ENCODE results near the gene CD180.

CD180 gene

DNA sequence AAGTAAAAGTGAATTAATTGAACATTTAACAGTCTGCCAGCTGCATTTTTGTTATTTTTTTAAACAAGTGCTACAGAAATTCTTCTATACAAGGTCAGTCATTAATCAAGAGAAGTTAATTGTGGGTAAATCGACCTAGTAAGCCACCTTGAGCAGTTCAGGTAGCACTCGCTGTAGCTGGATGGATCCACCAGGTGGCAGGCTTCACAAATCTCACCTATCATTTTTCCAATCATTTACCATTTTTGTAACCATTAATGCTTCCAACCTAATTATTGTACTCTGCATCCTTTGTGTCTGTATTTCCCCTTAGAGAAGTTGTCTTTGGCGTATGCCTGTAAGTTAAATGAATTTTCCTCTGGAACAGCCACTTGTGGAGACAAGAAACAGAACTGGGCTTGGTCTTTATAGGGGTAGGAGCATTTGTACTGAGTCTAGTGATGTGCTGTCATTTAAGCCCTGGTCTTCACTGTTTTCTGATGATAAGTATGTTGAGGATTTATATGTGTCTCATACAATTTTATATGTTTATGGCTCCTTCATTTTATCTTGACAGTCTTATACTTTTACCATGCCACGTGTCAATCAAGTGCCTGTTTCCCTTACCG, 39.5 kb downstream of the CD180 start:
- peak; percentile 48 for DNase-seq

DNA sequence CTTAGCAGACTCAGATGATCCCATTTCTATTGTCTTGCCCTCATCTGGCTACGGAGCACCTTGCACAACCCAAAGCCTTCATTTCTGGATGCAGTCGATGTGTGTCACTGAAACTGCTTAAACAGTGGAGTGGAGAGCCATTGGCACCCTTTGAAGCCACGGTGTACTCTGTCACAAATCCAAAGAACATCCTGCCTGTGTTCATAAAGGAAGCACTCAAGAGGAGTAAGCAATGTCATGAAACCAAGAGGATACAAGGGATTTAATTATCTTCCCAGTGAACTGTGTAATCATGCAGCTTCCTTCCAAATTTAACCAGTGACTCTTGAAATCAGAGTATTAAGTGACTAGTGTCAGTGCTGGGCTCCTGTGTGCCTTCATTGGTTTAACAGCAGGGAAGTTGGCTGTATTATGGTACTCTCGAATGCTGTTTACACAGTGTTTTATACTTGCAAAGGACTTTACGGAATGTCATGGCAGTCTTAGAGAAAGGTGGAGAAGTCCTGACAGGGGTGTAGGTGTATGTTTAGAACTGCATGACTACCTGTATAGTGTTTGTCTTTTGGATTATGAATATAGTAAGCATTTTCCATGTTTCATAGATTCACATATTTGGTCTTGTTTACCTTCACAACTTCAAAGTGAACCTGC, 41.9 kb downstream of the CD180 start:
- DNase-seq = no peak

DNA sequence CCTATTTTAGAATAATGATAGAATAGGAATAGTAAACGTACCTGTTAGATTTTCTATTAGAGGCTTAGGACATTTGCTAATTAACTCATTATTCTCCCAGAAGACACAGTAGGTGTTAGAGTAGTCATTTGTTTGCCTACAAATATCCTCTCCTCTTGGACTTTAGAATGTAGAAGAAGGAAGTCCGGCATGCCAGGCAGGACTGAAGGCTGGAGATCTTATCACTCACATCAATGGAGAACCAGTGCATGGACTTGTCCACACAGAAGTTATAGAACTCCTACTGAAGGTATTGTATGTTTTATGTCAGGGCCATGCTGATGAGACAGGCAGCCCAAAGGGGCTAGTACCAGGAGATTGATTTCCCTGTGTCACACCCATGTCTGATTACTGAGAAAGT, 43.3 kb downstream of the CD180 start:
- no peak for DNase-seq

DNA sequence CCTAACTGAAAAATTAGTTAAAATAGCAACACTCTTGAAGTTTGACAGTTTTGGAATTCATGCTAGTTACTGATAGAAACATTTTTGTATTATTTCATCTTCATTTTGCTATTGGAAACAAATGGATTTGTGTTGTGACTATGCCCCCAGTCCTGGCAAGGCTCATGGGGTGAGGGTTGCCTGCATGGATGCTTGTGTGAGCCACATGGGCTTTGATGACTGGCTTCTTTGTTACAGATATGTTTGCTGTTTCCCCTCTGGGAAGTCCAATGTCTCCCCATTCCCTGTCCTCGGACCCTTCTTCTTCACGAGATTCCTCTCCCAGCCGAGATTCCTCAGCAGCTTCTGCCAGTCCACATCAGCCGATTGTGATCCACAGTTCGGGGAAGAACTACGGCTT, 44.2 kb downstream of the CD180 start:
- no peak for DNase-seq

DNA sequence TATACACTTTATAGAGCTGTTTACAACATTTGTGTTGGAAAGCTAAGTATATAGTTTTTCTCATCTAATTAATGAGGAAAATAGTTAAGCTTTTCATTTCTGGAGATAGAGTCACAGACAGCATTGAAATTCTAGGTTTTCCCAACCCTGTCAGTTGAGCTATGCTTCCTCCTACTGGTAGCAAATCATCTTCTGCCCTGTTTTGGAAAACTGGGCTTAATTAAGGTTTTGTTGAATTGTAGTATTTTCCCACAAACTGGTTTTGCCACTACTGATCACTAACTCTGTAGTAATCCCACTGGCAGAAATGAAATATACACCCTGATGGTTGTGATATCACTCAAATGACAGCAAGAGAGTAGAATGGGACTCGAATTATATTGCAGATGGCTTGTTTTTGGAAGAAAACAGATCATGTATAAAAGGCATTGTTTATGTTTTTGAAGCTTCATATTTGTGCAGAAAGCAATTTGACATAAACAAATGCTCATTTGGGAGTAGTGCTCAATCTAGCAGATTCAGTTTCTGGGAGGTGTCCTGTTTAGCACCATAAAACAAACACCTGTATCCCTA, 46.6 kb downstream of the CD180 start:
- DNase-seq = no peak

DNA sequence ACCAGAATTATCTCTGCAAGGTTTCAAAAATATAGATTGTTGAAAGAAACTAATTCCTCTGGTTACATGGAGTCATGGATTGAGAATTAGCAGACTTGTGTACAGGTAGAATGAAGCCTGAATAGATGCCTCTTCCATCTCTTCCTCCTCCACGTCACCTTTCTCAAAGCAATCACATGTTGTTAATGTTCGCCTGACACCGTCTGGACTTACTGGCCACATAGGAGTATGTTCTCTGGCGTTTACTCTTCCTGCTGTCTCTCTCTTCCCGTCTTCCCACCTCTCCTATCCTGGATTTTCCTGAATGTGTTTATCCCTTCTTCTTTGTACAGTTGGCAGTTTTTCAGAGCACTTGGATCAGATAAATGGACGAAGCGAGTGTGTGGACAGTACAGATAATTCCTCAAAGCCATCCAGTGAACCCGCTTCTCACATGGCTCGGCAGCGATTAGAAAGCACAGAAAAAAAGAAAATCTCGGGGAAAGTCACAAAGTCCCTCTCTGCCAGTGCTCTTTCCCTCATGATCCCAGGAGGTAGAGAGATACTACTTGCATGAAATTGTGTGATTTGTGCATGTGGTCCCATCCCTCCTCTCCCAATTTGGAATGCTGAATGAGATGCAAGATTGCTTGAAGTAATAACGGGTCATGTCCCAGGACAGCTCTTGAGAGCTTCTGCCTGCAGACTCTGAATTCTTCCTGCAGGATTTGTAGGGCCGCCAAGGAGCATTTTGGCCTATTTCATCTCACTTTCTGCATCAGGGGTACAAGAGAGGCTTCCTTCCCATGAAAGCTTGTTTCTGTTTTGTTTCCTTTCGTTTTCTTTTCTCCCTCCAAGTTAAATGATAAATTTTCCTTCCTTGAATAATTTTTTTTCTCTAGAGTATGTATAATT, 47.3 kb downstream of the CD180 start:
- DNase-seq = no peak

DNA sequence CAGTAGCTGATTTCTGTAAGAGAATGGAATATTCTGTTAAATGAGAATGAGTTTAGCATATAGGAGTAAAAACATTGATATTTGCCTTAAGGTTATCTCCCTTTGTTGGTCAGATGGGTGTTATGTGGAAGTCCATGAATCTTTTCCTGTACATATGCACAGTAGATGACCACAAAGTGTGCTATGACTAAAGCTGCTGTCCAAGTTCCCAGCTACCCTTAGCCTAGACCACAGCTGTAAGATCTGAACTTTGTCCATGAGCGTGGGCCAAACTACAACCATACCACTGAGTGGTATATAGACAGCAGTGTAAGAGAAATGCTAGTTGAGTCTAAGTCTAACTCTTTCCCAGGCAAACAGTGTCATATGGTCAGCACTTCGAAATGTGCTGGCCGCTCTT, 48.8 kb downstream of the CD180 start:
- DNase-seq = no peak

DNA sequence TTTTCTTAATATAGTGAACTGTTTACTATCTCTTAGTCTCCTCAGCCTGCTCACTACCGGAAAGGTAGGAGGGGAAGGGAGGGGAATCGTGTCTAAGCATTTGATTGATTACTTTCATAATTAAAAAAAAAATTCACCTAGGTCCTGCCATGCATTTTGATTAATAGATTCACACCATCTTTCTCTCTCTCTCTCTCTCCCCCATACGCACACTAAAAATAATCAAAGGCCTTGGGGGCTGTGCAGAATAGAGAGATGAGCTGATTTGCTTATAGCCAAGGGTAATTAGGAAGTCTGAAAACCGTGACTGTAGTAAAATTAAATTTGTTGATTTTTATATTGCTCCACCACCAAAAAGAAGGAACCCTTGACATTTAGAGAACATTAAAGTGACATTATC, 49.6 kb downstream of the CD180 start:
- DNase-seq = no peak

DNA sequence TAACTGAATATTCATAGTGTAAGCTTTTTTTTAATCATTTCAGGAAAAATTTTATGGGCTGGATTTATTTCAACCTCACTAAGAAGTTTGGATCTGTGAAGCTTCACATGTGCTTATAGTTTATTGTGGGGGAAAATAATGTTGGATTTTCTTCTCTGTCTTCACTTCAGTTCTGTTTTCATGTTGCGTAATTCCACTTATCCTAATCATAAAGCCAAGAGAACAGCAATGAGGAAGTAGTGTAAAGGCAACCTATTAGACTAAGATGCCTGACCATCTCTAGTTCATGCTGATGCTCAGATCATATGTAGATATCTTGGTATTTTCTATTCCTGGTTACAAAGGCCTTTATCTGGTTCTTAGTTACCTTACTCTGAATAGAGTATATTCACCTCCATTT, 50.0 kb downstream of the CD180 start:
- no peak for DNase-seq

DNA sequence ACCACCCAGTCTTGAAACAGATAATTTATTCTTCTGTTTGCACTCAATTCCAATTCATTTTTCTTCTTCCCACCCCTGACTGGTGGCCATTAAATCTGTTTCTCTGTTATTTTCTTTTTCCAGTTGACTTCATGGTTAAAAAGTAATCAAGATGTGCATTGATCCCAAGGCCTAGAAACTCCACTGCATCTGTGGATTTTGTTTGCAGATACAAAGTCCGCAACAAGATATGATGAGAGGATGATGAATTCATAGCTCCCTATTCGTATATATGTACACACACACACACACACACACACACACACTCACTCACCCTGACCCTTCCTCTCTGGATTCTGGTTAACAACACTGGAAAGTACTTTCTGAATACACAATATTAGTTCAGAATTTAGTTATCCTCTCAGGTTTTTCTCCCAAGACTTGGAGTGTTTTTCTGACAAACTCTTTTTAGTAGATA, 52.4 kb downstream of the CD180 start:
- no peak for DNase-seq

DNA sequence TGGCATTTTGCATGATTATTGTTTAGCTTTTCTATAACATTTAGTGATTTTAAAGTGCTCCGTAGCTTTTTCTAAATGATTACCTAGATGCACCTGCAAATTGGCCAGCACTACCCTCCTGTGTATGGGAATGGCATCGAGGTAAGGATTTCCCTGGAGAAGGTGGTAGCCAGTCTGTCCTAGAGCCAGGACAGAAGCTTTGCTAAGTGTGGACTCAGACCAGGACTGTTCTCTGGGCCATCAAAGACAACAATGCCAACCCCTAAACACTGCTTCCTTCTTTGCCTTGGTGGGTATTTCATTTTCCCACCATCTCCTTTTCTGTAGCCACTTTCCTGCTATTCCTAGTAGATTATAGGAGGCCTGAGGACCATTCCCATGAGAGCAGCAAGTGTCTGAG, 53.0 kb downstream of the CD180 start:
- no peak for DNase-seq

DNA sequence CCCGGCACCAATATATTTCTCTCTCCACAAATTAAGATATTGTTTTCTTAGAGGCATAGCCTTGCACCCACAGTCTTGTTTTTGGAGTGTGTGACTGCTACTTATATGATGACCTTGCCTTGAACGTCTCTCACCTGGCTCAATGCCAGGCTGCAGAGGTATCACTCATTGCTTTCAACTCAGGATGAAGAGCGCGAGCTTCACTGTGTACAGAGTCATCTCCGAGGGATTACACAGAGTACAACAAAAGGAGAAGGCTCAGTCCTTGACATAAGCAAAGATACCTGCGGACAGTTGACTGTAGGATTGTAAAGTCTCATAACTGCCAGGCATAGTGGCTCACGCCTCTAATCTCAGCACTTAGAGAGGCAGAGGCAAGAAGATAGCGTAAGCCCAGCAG, 53.8 kb downstream of the CD180 start:
- DNase-seq = no peak

DNA sequence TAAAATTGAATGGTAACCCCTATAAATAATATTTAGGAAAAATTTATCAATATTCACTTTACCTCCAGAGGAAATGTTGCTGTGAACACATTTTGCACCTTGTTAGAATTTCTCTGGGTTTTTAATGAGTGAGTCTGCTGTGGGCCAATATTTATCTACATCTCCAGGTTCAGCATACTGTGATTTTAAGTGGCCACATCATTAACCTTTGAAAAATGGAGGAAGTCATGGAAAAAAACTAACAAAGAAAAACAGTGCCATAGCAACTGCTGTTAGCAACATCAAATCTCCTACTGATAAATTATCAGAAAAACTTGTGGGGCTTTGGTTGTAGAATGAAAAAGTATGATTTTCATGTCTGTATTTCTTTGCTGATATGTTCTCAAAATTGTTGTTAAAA, 55.0 kb downstream of the CD180 start:
- DNase-seq = no peak

DNA sequence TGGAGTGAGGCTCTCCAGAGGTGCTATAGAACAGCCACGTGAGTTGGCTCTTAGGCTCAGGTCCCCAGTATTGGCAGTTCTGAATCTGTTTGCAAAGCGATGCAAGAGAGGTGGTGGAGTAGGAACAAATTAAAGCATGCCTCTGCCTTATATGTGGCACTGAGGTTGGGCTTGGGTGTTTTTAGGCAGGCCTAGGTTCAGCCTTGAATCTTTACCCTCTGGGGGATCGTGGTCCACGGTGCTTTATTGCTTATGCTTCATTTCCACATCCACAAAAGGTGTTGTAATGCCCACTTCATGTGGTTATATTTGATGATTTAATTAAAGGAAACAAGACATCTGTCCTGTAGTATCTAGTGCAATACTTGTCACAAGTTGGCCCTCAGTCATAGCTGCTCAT, 56.2 kb downstream of the CD180 start:
- DNase-seq = no peak

DNA sequence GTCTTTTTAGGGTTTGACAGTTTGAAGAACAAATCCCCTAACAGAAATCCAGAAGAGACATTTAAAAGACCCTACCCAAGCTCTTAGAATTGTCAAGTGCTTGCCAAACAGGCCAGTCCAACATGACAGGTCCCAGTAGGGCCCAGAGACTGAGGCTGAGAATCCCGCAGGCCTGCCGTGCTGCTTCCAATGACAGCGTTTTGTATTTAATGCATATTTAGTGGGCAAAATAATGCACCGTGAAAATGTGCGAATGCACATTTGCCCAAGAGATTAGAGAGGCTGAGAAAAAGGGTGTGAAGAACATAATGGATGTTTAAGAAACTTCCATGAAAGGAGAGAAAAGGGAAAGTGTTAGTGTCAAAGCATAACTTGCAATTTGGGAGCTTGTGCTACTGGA, 57.6 kb downstream of the CD180 start:
- no peak for DNase-seq

DNA sequence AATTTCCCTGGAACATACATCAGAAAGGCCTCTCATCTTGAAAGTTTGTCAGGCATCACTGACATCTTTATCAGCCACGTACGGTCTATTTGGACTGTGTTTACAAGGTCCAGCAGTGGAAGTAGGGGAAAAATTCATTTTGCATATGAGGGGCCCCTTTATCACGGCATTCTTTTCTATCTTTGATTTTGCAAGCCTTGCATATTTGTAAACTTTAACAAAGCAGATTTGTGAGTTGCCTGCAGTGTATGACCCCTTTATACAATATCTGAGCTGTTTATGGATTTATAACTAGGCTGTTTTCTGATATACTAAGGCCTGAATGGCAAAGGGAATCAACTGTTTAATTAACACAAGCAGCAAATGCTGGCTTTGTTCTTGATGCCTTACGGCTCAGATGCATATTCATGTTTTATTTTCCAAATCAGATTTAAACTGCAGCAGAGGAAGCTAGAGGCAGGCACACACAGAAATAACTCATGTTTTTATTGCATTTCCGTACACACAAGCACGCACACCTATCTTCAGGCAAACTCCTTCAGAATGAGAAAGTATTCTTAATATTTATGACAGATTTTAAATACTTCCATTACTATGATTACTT, 61.1 kb downstream of the CD180 start:
- no peak for DNase-seq

DNA sequence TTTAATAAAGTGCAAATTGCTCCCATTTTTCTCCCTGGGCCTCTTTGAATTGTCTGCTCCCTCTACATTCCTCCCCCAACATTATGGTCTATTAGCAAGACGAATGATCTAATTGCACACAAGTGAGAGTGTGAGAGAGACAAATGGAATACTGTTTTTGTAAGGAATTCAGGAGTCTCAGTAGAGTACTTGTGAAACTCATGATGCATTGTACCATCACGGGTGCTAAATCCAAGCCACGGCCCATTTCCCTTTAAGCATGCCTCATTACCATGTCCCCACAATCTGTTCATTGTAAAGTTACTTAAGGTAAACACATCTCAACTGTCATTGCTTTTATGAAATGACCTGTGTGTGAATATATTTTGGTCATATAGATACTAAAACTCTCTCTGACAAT, 62.8 kb downstream of the CD180 start:
- no peak for DNase-seq

DNA sequence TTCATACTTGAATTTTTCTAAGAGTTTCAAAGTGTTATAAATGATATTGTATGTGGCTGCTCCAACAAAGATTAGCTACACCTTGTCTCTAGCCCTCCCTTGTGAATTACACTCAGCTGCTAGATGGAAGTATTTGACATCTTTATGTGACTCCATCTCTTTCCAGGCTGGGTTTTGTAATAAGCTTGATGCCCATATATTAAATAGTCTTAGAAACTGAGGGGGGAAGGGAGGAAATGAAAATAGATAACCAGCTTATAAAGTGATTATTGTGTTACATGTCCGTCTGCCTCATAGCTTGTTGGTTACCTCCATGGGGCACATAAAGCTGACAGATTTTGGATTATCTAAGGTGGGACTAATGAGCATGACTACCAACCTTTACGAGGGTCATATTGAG, 63.4 kb downstream of the CD180 start:
- DNase-seq = no peak

DNA sequence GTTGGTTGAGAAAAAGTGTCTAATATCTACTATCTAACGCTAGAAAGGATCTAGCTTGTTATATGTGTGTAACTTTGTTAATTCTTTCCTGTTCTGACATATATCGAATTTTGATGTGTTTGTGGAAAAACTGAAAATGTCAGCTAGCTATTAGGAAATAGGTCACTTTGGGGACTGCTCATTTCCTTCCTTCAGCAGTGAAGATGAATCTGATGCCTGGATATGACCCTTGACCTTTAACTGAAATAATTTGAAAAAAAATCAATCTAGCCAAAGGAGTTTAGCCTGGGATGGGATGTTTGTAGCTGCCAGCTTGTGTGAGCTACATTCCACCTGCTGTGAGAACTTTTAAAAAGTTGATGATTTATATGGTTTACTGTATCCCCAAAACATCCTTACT, 66.8 kb downstream of the CD180 start:
- DNase-seq = no peak
